HepG2 (cell line): Measurements from ENCODE around the gene TROAP. TPM values are rescaled to one million over a fixed set of nuclear protein-coding genes. Genes with fewer than 3 reads are reported as not detected.

Experiments used
- BRCA1 ChIP-seq: sonication (generic); formaldehyde crosslinking; IDR thresholded peaks from 2 replicates; pipeline ENCODE4 v1.4.0; 2020; ENCODE audit warnings: missing genetic modification reagents
- CEBPB ChIP-seq: IDR thresholded peaks from 2 replicates; pipeline ENCODE4 v1.6.1; 2011; ENCODE audit warnings: low read depth, low read length, improper control_type of control experiment, borderline replicate concordance
- CENPT ChIP-seq: sonication (generic); formaldehyde crosslinking; IDR thresholded peaks from 2 replicates; pipeline ENCODE4 v1.8.0; 2022; ENCODE audit warnings: low read depth, mild to moderate bottlenecking, moderate library complexity, missing genetic modification reagents
- ELF1 ChIP-seq: sonication (generic); formaldehyde crosslinking; IDR thresholded peaks from 2 replicates; pipeline ENCODE4 v1.4.0; 2020; ENCODE audit warnings: missing genetic modification reagents
- GTF2F1 ChIP-seq: fragments of 150-350 bp; IDR thresholded peaks from 2 replicates; pipeline ENCODE4 v1.6.1; 2014; ENCODE audit warnings: low read length
- KAT2B ChIP-seq: fragments of 150-350 bp; IDR thresholded peaks from 2 replicates; pipeline ENCODE4 v1.6.1; 2014; ENCODE audit warnings: low read depth, low read length, borderline replicate concordance
- KLF12 ChIP-seq: sonication (generic); formaldehyde crosslinking; IDR thresholded peaks from 2 replicates; pipeline ENCODE4 v1.4.0; 2020; ENCODE audit warnings: missing genetic modification reagents, borderline replicate concordance
- PHF8 ChIP-seq: sonication (generic); formaldehyde crosslinking; IDR thresholded peaks from 2 replicates; pipeline ENCODE4 v1.5.0; 2020; ENCODE audit warnings: missing genetic modification reagents
- ZEB1 ChIP-seq: IDR thresholded peaks from 2 replicates; pipeline ENCODE4 v1.6.1; 2012; ENCODE audit warnings: mild to moderate bottlenecking, low read depth, inconsistent platforms; ENCODE audit not compliant: insufficient replicate concordance
- ZFP41 ChIP-seq: sonication (generic); formaldehyde crosslinking; IDR thresholded peaks from 2 replicates; pipeline ENCODE4 v1.4.0; 2020; ENCODE audit warnings: mild to moderate bottlenecking, missing genetic modification reagents, borderline replicate concordance
- ZFP90 ChIP-seq: sonication (generic); formaldehyde crosslinking; IDR thresholded peaks from 2 replicates; pipeline ENCODE4 v1.8.0; 2022; ENCODE audit warnings: missing genetic modification reagents, mild to moderate bottlenecking, inconsistent platforms, borderline replicate concordance
- ZNF143 ChIP-seq: sonication (generic); formaldehyde crosslinking; IDR thresholded peaks from 2 replicates; pipeline ENCODE4 v1.4.0; 2020; ENCODE audit warnings: missing genetic modification reagents
- ZNF768 ChIP-seq: sonication (generic); formaldehyde crosslinking; IDR thresholded peaks from 2 replicates; pipeline ENCODE4 v1.4.0; 2020; ENCODE audit warnings: missing genetic modification reagents
- polyA plus RNA-seq, 8 experiments: library from polyadenylated mRNA; depleted of rRNA in 3 of 8; stranded (reverse) in 7 of 8; unstranded in 1 of 8; fragments of >200 nt; fragmentation: Illumina TruSeq in 4 of 8; extraction: Trizol in 4 of 8; gene quantifications; 2 replicates each; pipeline versions ENCODE4 v1.2.1 to v1.2.3, GENCODE V29; 2011 to 2016; ENCODE audit warnings: low read depth in 4 of 8, missing spikeins in 1 of 8, mixed read lengths in 1 of 8; ENCODE audit not compliant: insufficient read depth in 1 of 8
- total RNA-seq, 5 experiments: library from RNA; depleted of rRNA; stranded (reverse); fragments of >200 nt; fragmentation: Illumina TruSeq; extraction: Trizol; gene quantifications; 2 replicates each; pipeline ENCODE4 v1.2.3, GENCODE V29; 2016; ENCODE audit warnings: low read depth in 1 of 5
- TF ChIP-seq, protein P1 (sequence below): sonication (generic); formaldehyde crosslinking; IDR thresholded peaks from 2 replicates; pipeline ENCODE4 v1.4.0; 2020; ENCODE audit warnings: missing genetic modification reagents, mild to moderate bottlenecking, borderline replicate concordance
- TF ChIP-seq, protein P2 (sequence below): sonication (generic); formaldehyde crosslinking; IDR thresholded peaks from 2 replicates; pipeline ENCODE4 v1.4.0; 2020; ENCODE audit warnings: missing genetic modification reagents, borderline replicate concordance
- TF ChIP-seq, protein P3 (sequence below): sonication (generic); formaldehyde crosslinking; IDR thresholded peaks from 2 replicates; pipeline ENCODE4 v1.8.1; 2023; ENCODE audit warnings: missing genetic modification reagents, mild to moderate bottlenecking, borderline replicate concordance
- TF ChIP-seq, protein P4 (sequence below): sonication (generic); formaldehyde crosslinking; IDR thresholded peaks from 2 replicates; pipeline ENCODE4 v1.5.0; 2020; ENCODE audit warnings: mild to moderate bottlenecking, missing genetic modification reagents
- TF ChIP-seq, protein P5 (sequence below): sonication (generic); formaldehyde crosslinking; IDR thresholded peaks from 2 replicates; pipeline ENCODE4 v1.4.0; 2020; ENCODE audit warnings: missing genetic modification reagents

TROAP gene
- total and polyA plus RNA-seq, 2 of the 13 experiments (the other 11 are each of a cell fraction or from before 2014, with no cell fraction given) = 22.5 to 30.9 TPM

DNA sequence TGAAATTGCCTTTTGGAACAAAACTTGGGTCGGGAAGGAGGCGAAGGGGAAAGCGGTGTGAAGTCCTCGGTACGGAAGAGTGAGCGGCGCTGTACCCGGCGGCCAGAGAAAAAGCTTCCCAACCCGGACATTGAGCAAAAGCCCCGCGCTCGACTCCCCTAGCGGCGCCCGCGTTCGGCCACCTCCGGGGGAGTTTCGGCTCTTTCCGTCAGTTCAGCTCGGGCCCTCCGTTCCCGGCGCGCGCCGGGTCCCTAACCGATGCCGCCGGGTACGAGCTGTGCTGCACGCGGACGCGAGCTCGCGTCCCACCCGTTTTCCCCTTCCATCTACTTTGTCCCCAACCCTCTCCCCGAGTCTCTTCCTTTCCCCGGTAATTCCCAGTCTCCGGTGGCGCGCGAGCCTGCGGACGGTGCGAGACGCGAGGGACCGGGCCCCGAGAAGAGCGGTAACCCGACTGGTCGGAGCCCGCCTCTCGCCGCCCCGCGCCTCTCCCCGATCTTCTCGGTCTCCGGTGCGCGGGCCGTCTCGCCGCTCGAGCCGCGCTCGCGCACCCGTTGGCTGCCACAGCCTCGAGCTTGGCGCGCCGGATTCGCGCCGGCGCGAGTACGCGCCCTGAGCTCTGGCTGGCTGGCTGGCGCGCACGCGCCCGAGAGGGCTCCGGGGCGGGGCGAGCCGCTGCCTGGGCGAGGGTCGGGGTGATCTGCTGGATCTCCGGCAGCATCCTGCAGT is 43.8 kb downstream of the TROAP start (continued):
- TF ChIP-seq, protein P1, sequence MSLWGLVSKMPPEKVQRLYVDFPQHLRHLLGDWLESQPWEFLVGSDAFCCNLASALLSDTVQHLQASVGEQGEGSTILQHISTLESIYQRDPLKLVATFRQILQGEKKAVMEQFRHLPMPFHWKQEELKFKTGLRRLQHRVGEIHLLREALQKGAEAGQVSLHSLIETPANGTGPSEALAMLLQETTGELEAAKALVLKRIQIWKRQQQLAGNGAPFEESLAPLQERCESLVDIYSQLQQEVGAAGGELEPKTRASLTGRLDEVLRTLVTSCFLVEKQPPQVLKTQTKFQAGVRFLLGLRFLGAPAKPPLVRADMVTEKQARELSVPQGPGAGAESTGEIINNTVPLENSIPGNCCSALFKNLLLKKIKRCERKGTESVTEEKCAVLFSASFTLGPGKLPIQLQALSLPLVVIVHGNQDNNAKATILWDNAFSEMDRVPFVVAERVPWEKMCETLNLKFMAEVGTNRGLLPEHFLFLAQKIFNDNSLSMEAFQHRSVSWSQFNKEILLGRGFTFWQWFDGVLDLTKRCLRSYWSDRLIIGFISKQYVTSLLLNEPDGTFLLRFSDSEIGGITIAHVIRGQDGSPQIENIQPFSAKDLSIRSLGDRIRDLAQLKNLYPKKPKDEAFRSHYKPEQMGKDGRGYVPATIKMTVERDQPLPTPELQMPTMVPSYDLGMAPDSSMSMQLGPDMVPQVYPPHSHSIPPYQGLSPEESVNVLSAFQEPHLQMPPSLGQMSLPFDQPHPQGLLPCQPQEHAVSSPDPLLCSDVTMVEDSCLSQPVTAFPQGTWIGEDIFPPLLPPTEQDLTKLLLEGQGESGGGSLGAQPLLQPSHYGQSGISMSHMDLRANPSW (CRISPR knock-in tag) = 0 out of 2 replicates have a peak, but pooled peaks have one; percentile 92
- TF ChIP-seq GTF2F1 (no peak), CENPT (CRISPR knock-in tag) (0 out of 2 replicates have a peak, but pooled peaks have one; percentile 56), ZFP41 (CRISPR knock-in tag) (peak; percentile 66; the same call in 1 of the 2 replicates), BRCA1 (CRISPR knock-in tag) (no peak), ZEB1 (no peak), ZNF143 (no peak), CEBPB (no peak), PHF8 (CRISPR knock-in tag) (peak; percentile 84), ZNF768 (no peak), ELF1 (peak; percentile 37; the same call in 1 of the 2 replicates), KLF12 (CRISPR knock-in tag) (no peak; the same call in 1 of the 2 replicates), KAT2B (no peak), ZFP90 (CRISPR knock-in tag) (peak; percentile 89; the same call in 1 of the 2 replicates)
- TF ChIP-seq, protein P2, sequence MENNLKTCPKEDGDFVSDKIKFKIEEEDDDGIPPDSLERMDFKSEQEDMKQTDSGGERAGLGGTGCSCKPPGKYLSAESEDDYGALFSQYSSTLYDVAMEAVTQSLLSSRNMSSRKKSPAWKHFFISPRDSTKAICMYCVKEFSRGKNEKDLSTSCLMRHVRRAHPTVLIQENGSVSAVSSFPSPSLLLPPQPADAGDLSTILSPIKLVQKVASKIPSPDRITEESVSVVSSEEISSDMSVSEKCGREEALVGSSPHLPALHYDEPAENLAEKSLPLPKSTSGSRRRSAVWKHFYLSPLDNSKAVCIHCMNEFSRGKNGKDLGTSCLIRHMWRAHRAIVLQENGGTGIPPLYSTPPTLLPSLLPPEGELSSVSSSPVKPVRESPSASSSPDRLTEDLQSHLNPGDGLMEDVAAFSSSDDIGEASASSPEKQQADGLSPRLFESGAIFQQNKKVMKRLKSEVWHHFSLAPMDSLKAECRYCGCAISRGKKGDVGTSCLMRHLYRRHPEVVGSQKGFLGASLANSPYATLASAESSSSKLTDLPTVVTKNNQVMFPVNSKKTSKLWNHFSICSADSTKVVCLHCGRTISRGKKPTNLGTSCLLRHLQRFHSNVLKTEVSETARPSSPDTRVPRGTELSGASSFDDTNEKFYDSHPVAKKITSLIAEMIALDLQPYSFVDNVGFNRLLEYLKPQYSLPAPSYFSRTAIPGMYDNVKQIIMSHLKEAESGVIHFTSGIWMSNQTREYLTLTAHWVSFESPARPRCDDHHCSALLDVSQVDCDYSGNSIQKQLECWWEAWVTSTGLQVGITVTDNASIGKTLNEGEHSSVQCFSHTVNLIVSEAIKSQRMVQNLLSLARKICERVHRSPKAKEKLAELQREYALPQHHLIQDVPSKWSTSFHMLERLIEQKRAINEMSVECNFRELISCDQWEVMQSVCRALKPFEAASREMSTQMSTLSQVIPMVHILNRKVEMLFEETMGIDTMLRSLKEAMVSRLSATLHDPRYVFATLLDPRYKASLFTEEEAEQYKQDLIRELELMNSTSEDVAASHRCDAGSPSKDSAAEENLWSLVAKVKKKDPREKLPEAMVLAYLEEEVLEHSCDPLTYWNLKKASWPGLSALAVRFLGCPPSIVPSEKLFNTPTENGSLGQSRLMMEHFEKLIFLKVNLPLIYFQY (CRISPR knock-in tag) = 0 out of 2 replicates have a peak, but pooled peaks have one; percentile 5
- TF ChIP-seq, protein P3, sequence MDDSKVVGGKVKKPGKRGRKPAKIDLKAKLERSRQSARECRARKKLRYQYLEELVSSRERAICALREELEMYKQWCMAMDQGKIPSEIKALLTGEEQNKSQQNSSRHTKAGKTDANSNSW = no peak
- TF ChIP-seq, protein P4, sequence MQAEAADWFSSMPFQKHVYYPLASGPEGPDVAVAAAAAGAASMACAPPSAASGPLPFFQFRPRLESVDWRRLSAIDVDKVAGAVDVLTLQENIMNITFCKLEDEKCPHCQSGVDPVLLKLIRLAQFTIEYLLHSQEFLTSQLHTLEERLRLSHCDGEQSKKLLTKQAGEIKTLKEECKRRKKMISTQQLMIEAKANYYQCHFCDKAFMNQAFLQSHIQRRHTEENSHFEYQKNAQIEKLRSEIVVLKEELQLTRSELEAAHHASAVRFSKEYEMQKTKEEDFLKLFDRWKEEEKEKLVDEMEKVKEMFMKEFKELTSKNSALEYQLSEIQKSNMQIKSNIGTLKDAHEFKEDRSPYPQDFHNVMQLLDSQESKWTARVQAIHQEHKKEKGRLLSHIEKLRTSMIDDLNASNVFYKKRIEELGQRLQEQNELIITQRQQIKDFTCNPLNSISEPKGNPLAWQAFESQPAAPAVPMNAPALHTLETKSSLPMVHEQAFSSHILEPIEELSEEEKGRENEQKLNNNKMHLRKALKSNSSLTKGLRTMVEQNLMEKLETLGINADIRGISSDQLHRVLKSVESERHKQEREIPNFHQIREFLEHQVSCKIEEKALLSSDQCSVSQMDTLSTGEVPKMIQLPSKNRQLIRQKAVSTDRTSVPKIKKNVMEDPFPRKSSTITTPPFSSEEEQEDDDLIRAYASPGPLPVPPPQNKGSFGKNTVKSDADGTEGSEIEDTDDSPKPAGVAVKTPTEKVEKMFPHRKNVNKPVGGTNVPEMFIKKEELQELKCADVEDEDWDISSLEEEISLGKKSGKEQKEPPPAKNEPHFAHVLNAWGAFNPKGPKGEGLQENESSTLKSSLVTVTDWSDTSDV = 0 out of 2 replicates have a peak, but pooled peaks have one; percentile 35
- TF ChIP-seq, protein P5, sequence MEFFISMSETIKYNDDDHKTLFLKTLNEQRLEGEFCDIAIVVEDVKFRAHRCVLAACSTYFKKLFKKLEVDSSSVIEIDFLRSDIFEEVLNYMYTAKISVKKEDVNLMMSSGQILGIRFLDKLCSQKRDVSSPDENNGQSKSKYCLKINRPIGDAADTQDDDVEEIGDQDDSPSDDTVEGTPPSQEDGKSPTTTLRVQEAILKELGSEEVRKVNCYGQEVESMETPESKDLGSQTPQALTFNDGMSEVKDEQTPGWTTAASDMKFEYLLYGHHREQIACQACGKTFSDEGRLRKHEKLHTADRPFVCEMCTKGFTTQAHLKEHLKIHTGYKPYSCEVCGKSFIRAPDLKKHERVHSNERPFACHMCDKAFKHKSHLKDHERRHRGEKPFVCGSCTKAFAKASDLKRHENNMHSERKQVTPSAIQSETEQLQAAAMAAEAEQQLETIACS (CRISPR knock-in tag) = peak; percentile 96
